ENCODE results near the gene DNM3. TPM values are rescaled to one million over a fixed set of nuclear protein-coding genes. Genes with fewer than 3 reads are reported as not detected.
"Not testable (repeated sequence)": the region's sequence is repeated elsewhere in the genome, so short reads cannot be mapped to it uniquely, and the experiment has no call there.

DNM3 gene
- total and polyA plus RNA-seq, 10 of the 15 experiments (the other 5 are each of a cell fraction or from before 2014, with no cell fraction given) = 0.03 to 1.5 (median 0.08) TPM; not detected in 3

GRCh38 chr1:171799166-171799565 is 42.1 kb upstream of the DNM3 start:
- H4K20me1 ChIP-seq (ENCODE audit: control insufficient read depth, insufficient read depth) = no peaks in the 10 kb centered on the region
- DNase-seq (ENCODE audit: low read depth, low spot score) (no peak), ATAC-seq (no peak), FAIRE-seq (no peak)
- no peak overlapping the region for H3K4me2 ChIP-seq (ENCODE audit: control insufficient read depth, insufficient read depth)
- WGBS (ENCODE audit: insufficient coverage, insufficient replicate concordance, low lambda C conversion rate, missing lambda C conversion rate) = 72% methylated on average over 4 of the region's 4 CpGs
- ChIA-PET POLR2A (no interaction called here), SMC1A (ENCODE audit: uncharacterized antibody, unreplicated experiment) (interaction anchor here (1.2 to 8.7 kb wide), 3 partner anchors 12 to 188 kb away, joined by 4 to 142 read pairs (median 29); no protein-coding TSS in a partner anchor), CTCF (interaction anchor here (1.6 to 9.3 kb wide), 5 partner anchors 12 to 186 kb away, joined by 3 to 322 read pairs (median 33); no protein-coding TSS in a partner anchor), RAD21 (ENCODE audit: unreplicated experiment) (interaction anchor here (4.7 kb wide), 1 partner anchor 186 kb away, joined by 87 read pairs; no protein-coding TSS in a partner anchor)
- H3K9ac ChIP-seq (ENCODE audit: control insufficient read depth, insufficient read depth, low read length) = no peak overlapping the region
- TF ChIP-seq TBL1XR1 (IDR thresholded peaks at IDR 0.05; ENCODE audit: low read depth, low read length) (no peak), BHLHE40 (IDR thresholded peaks at IDR 0.05; ENCODE audit: borderline replicate concordance in 1 of 2, low read depth in 2 of 2, low read length in 1 of 2) (no peak), IKZF2 (IDR thresholded peaks at IDR 0.05) (no peak), TCF12 (IDR thresholded peaks at IDR 0.05; ENCODE audit: low read depth, low read length) (no peak), EGR1 (IDR thresholded peaks at IDR 0.05; ENCODE audit: borderline replicate concordance in 1 of 2, low read depth in 2 of 2, low read length in 2 of 2) (no peak)
- H3K27ac ChIP-seq (ENCODE audit: control insufficient read depth, insufficient read depth) = no peak overlapping the region
- H3K79me2 ChIP-seq (ENCODE audit: control insufficient read depth, insufficient read depth, low read length) = no peaks in the 10 kb centered on the region
- no peak overlapping the region for H3K4me3 ChIP-seq
- no peak overlapping the region for H2AFZ ChIP-seq (ENCODE audit: control insufficient read depth, low read depth, low read length)
- no peaks in the 10 kb centered on the region for H3K9me3 ChIP-seq (replicated peaks; ENCODE audit: control insufficient read depth, insufficient read depth, low read length)
- BruUV-seq (replicated peaks) = no TSS peak
- H3K4me1 ChIP-seq (ENCODE audit: control insufficient read depth, insufficient read depth, low read length) = no peaks in the 10 kb centered on the region
- intact Hi-C loops (cut with micrococcal nuclease; ENCODE audit: unreplicated experiment) (no loop called here), in situ Hi-C loops (cut with MboI) (loop anchor here (25.0 kb wide), 1 partner anchor 638 kb away; the partner anchor contains the start of gene PIGC)
- H3K27me3 ChIP-seq (replicated peaks in 1 of 2; ENCODE audit: control insufficient read depth in 2 of 2, insufficient read depth in 2 of 2, low read length in 1 of 2) = no peaks in the 10 kb centered on the region
- H3K36me3 ChIP-seq (ENCODE audit: control insufficient read depth in 2 of 2, insufficient read depth in 2 of 2, low read length in 1 of 2) = peaks cover 12 to 26% of the 10 kb centered on the region in 2 experiments

- ATAC-seq; H4K20me1 ChIP-seq (ENCODE audit: control insufficient read depth, insufficient read depth); H3K27me3 ChIP-seq (replicated peaks in 1 of 2; ENCODE audit: control insufficient read depth in 2 of 2, insufficient read depth in 2 of 2, low read length in 1 of 2); H3K9ac ChIP-seq (ENCODE audit: control insufficient read depth, insufficient read depth, low read length); H3K27ac ChIP-seq (ENCODE audit: control insufficient read depth, insufficient read depth); BruUV-seq (replicated peaks); H3K4me1 ChIP-seq (ENCODE audit: control insufficient read depth, insufficient read depth, low read length); H3K4me2 ChIP-seq (ENCODE audit: control insufficient read depth, insufficient read depth); H2AFZ ChIP-seq (ENCODE audit: control insufficient read depth, low read depth, low read length); POLR2A ChIA-PET; H3K4me3 ChIP-seq; FAIRE-seq; DNase-seq (ENCODE audit: low read depth, low spot score); H3K9me3 ChIP-seq (replicated peaks; ENCODE audit: control insufficient read depth, insufficient read depth, low read length); H3K79me2 ChIP-seq (ENCODE audit: control insufficient read depth, insufficient read depth, low read length): not testable (repeated sequence)
- intact Hi-C loops (cut with micrococcal nuclease; ENCODE audit: unreplicated experiment) (loop anchor here (10.0 kb wide), 1 partner anchor 625 kb away; the partner anchor contains the start of gene C1orf105), in situ Hi-C loops (cut with MboI) (loop anchor here (25.0 kb wide), 1 partner anchor 638 kb away; the partner anchor contains the start of gene PIGC)
- ChIA-PET CTCF (interaction anchor here (0.9 to 9.3 kb wide), 15 partner anchors 9 to 630 kb away, joined by 3 to 322 read pairs (median 6); partner anchors contain the start of genes METTL13 and VAMP4), SMC1A (ENCODE audit: uncharacterized antibody, unreplicated experiment) (interaction anchor here (0.9 to 8.7 kb wide), 6 partner anchors 11 to 203 kb away, joined by 3 to 142 read pairs (median 17); no protein-coding TSS in a partner anchor), RAD21 (ENCODE audit: unreplicated experiment) (interaction anchor here (1.1 to 4.7 kb wide), 4 partner anchors 19 to 186 kb away, joined by 3 to 87 read pairs (median 6); partner anchors contain the start of gene METTL13)
- H3K36me3 ChIP-seq (ENCODE audit: control insufficient read depth in 2 of 2, insufficient read depth in 2 of 2, low read length in 1 of 2) = peaks cover 12 to 26% of the 10 kb centered on the region in 2 experiments
- WGBS (ENCODE audit: insufficient coverage, insufficient replicate concordance, low lambda C conversion rate, missing lambda C conversion rate) = 94% methylated on average over 2 of the region's 2 CpGs
These were observed 41.6 kb upstream of the DNM3 start for GRCh38 chr1:171799698-171800097.

Data from GM12878 (cell line).